ENCODE measurements around the gene CCDC92.

Gene CCDC92

DNA sequence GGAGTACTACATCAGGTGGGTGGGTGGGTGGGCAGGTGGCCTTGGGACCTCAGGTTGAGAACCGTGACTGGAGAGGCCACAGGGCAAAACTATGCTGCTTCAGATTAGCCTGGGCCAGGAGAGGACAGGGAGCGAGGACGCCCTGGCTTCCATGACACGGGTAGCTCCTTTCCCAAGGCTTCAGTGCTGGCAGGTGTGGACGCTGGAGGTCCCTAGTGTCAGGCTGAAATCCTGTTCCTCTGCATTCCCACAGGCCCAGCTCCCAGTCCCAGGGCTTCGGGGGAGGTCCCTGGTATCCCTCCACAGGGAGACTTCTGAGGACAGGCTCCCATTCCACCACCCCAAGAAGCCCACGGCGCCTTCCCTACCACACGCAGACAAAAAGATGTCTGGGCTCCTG, 31.6 kb downstream of the CCDC92 start:
- no peaks in the 10 kb centered on the region for H3K4me1 ChIP-seq (ENCODE audit: control insufficient read depth, low read length)
- no peaks in the 10 kb centered on the region for H3K9me2 ChIP-seq (replicated peaks; ENCODE audit: control insufficient read depth, low read length)
- no peak overlapping the region for H3K4me3 ChIP-seq (ENCODE audit: low read length)
- TF ChIP-seq, protein P1, sequence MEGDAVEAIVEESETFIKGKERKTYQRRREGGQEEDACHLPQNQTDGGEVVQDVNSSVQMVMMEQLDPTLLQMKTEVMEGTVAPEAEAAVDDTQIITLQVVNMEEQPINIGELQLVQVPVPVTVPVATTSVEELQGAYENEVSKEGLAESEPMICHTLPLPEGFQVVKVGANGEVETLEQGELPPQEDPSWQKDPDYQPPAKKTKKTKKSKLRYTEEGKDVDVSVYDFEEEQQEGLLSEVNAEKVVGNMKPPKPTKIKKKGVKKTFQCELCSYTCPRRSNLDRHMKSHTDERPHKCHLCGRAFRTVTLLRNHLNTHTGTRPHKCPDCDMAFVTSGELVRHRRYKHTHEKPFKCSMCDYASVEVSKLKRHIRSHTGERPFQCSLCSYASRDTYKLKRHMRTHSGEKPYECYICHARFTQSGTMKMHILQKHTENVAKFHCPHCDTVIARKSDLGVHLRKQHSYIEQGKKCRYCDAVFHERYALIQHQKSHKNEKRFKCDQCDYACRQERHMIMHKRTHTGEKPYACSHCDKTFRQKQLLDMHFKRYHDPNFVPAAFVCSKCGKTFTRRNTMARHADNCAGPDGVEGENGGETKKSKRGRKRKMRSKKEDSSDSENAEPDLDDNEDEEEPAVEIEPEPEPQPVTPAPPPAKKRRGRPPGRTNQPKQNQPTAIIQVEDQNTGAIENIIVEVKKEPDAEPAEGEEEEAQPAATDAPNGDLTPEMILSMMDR (IDR thresholded peaks at IDR 0.05; ENCODE audit: low read depth, low read length, poor library complexity, severe bottlenecking), result no peak
- TF ChIP-seq EZH2phosphoT487 (IDR thresholded peaks at IDR 0.05; ENCODE audit: borderline replicate concordance, low read length), result no peak
- no peaks in the 10 kb centered on the region for H3K36me3 ChIP-seq (ENCODE audit: control insufficient read depth, low read length)
- H3K9me3 ChIP-seq (ENCODE audit: control insufficient read depth, insufficient read depth, low read length), result no peaks in the 10 kb centered on the region
- H3K27ac ChIP-seq (ENCODE audit: low read depth, low read length), result no peak overlapping the region
- no peaks in the 10 kb centered on the region for H3K79me2 ChIP-seq (ENCODE audit: control insufficient read depth, low read length)
- no peaks in the 10 kb centered on the region for H4K20me1 ChIP-seq (ENCODE audit: control insufficient read depth, insufficient read depth, low read depth, low read length)
- H3F3A ChIP-seq (ENCODE audit: control insufficient read depth, insufficient read depth), result no peaks in the 10 kb centered on the region
- no peak overlapping the region for H3K4me2 ChIP-seq (ENCODE audit: low read length)
- H3K27me3 ChIP-seq (ENCODE audit: control insufficient read depth, low read length), result no peaks in the 10 kb centered on the region

DNA sequence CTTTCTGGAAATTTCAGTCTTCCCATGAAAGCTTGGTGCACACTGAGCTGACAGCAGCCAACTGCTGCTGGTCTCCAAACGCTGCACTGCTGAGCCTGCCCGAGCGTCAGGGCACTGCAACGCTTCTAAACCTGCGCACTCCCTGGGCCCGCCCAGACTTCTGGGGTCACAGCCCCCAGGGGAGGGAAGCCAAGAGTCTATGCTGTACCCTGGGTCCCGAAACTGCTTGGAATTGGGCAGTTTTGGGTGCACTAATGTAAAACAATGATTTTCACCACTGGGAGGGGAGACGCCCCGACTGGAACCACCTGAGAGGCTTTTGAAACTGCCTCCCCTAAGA, 32.0 kb downstream of the CCDC92 start:
- Histone ChIP-seq H3K27ac (ENCODE audit: low read depth, low read length) (no peak overlapping the region), H3K9me2 (replicated peaks; ENCODE audit: control insufficient read depth, low read length) (no peaks in the 10 kb centered on the region), H3K4me2 (ENCODE audit: low read length) (no peak overlapping the region), H3K9me3 (ENCODE audit: control insufficient read depth, insufficient read depth, low read length) (no peaks in the 10 kb centered on the region), H3K4me1 (ENCODE audit: control insufficient read depth, low read length) (no peaks in the 10 kb centered on the region), H3K27me3 (ENCODE audit: control insufficient read depth, low read length) (no peaks in the 10 kb centered on the region), H3K36me3 (ENCODE audit: control insufficient read depth, low read length) (no peaks in the 10 kb centered on the region), H3K79me2 (ENCODE audit: control insufficient read depth, low read length) (no peaks in the 10 kb centered on the region), H4K20me1 (ENCODE audit: control insufficient read depth, insufficient read depth, low read depth, low read length) (no peaks in the 10 kb centered on the region), H3K4me3 (ENCODE audit: low read length) (no peak overlapping the region), H3F3A (ENCODE audit: control insufficient read depth, insufficient read depth) (no peaks in the 10 kb centered on the region)
- TF ChIP-seq, protein P1 (IDR thresholded peaks at IDR 0.05; ENCODE audit: low read depth, low read length, poor library complexity, severe bottlenecking), result no peak
- no peak for TF ChIP-seq EZH2phosphoT487 (IDR thresholded peaks at IDR 0.05; ENCODE audit: borderline replicate concordance, low read length)

DNA sequence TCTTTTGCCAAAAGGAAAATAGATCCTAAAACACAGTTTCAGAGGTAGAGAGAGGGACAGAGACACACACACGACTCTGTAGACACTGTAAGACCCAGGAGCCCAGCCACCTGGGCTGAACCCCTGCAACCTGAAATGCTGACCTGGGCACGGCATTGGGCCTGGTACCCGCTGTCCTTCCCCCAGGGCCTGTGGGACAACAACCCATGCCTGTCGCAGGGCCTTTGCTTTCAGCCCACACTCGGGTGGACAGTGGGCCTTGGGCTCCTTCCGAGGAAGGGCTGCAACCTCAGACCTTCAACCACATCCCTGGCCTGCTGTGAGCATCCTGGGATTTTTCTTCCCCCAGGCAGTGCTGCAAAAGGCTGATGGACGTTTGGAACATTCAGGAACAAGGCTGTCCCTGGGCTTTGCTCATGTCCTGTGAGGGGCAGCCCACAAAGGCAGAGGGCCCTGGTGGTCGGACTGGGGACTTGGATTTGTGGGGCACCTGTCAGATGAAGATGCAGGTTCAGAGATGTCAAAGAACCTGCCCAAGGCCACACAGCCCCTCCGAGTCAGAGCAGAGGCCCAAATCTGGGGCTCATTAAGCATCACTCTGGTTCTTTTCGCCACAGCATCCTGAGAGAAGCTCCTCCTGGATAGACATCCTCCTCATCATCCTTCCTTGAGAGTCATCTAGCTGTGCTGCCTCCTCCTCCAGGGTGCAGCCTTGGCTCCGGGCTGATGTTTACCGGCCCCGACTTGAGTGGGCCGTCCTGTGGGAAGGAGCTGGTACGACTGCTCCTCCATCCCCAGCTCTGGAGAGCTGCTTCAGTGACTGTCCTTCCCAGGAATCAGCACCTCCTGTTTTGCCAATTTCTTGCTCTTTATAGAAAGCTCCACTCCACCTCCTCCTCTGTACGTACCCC, 32.7 kb downstream of the CCDC92 start:
- Histone ChIP-seq H3F3A (ENCODE audit: control insufficient read depth, insufficient read depth) (no peaks in the 10 kb centered on the region), H3K9me3 (ENCODE audit: control insufficient read depth, insufficient read depth, low read length) (no peaks in the 10 kb centered on the region), H3K27me3 (ENCODE audit: control insufficient read depth, low read length) (no peaks in the 10 kb centered on the region), H3K4me1 (ENCODE audit: control insufficient read depth, low read length) (no peaks in the 10 kb centered on the region), H3K36me3 (ENCODE audit: control insufficient read depth, low read length) (no peaks in the 10 kb centered on the region), H3K4me2 (ENCODE audit: low read length) (no peak overlapping the region), H3K27ac (ENCODE audit: low read depth, low read length) (no peak overlapping the region), H3K4me3 (ENCODE audit: low read length) (no peak overlapping the region), H3K79me2 (ENCODE audit: control insufficient read depth, low read length) (no peaks in the 10 kb centered on the region), H4K20me1 (ENCODE audit: control insufficient read depth, insufficient read depth, low read depth, low read length) (no peaks in the 10 kb centered on the region), H3K9me2 (replicated peaks; ENCODE audit: control insufficient read depth, low read length) (no peaks in the 10 kb centered on the region)
- TF ChIP-seq EZH2phosphoT487 (IDR thresholded peaks at IDR 0.05; ENCODE audit: borderline replicate concordance, low read length), result no peak
- TF ChIP-seq, protein P1 (IDR thresholded peaks at IDR 0.05; ENCODE audit: low read depth, low read length, poor library complexity, severe bottlenecking), result no peak
